PFSK-1 (cell line): ENCODE results near the gene SLC6A6.

Source experiments
- FOXP2 ChIP-seq: optimal IDR thresholded peaks from 2 replicates; pipeline ENCODE3; 2011; ENCODE audit warnings: borderline replicate concordance, control low read depth, inconsistent platforms; ENCODE audit not compliant: insufficient read depth; ENCODE audit errors: extremely low read length, extremely low read depth
- POLR2AphosphoS5 ChIP-seq: IDR thresholded peaks from 2 replicates; pipeline ENCODE4 v1.6.1; 2012; ENCODE audit warnings: low read depth, mild to moderate bottlenecking, control low read depth, low read length, moderate library complexity
- REST ChIP-seq, 2 experiments: IDR thresholded peaks; 2 replicates each; pipeline versions ENCODE4 v1.6.1 to v1.8.0; 2011 to 2012; ENCODE audit warnings: low read depth in 2 of 2, low read length in 2 of 2, control low read depth in 1 of 2, inconsistent platforms in 1 of 2, mild to moderate bottlenecking in 1 of 2, moderate library complexity in 1 of 2; ENCODE audit not compliant: insufficient read depth in 1 of 2
- SIN3A ChIP-seq: IDR thresholded peaks from 2 replicates; pipeline ENCODE4 v1.6.1; 2012; ENCODE audit warnings: mild to moderate bottlenecking, low read length, moderate library complexity, borderline replicate concordance; ENCODE audit not compliant: insufficient read depth
- TAF1 ChIP-seq: IDR thresholded peaks from 2 replicates; pipeline ENCODE4 v1.6.1; 2012; ENCODE audit warnings: low read length, control low read depth, borderline replicate concordance; ENCODE audit not compliant: insufficient read depth

SLC6A6 gene

DNA sequence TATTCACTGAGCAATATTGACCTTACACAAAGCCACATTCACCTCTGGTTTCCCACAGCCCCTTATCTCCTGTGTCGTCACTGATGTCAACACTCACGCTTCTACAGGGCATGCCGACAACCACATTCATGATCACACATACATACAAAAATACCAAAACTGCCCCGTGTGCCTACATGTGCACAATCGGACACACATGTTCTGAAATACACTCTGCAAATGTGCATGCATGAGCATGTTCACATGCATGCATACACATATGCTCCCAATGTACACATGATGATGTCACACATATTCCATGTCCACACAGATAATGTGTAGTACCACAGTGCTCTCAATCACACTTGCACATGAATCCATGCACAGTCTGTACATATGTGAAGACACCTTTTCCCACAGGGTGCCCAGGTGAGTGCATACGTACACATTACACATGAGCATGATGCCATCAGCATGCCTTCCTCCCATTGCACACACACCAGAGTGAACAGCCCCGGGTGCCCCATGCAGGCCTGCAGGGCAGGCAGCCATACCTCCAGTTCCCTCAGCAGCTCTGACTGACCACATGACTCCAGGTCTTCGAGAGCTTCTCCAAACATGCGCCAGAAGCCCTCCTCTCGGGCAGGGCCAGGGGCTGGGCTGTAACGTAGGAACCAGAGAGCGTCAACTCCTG is 100.8 kb downstream of the SLC6A6 start:
- TF ChIP-seq FOXP2 (no peak), REST (IDR thresholded peaks at IDR 0.05; ENCODE audit: insufficient read depth in 1 of 2, low read depth in 2 of 2, low read length in 2 of 2) (no peak), TAF1 (no peak), POLR2AphosphoS5 (no peak)

- TF ChIP-seq FOXP2: no peak
- no peak for TF ChIP-seq REST (IDR thresholded peaks at IDR 0.05; ENCODE audit: insufficient read depth in 1 of 2, low read depth in 2 of 2, low read length in 2 of 2)
- no peak for TF ChIP-seq SIN3A
- no peak for TF ChIP-seq TAF1
- no peak for TF ChIP-seq POLR2AphosphoS5
Measured at GRCh38 chr3:14503706-14504065, 101.3 kb downstream of the SLC6A6 start.

DNA sequence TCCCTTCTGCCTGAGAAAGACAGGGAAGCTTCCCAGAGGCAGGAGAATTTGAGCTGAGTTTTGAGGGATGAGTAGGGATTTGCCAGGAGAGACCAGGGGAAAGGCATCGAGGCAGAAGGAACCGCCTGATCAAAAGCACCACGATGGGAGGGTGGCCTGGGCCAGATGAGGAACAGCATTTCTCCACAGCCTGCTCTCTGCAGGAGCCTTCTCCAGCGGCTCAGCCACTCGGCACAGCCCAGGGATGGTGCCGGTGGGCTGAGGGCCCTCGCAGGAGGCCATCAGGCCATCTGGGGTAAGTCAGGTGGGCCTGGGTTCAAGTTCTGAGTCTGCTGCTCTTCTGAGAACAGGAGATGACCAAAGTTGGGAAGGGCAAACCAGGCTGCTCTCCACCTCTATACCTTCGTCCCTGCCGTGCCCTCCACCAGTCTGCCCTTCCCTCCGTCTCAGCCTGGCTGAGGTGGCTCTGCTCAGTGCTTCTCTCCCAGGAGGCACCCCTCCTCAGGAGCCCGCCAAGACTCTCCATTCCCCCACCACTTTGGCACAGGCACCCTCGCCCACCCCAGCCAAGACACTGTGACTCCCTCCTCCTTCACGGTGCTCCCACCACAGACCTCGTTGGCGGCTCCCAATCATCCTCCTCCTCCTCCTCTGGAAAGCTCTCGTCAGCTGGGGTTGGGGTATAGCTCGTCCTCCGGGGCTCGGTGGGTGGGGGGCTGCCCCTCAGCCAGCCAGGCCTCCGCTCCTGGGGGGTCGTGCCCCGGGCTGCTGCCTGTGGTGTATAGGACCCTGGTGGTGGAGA is 102.8 kb downstream of the SLC6A6 start:
- TF ChIP-seq REST (IDR thresholded peaks at IDR 0.05; ENCODE audit: insufficient read depth in 1 of 2, low read depth in 2 of 2, low read length in 2 of 2): no peak
- TF ChIP-seq FOXP2: no peak
- no peak for TF ChIP-seq POLR2AphosphoS5
- no peak for TF ChIP-seq TAF1
- no peak for TF ChIP-seq SIN3A

- TF ChIP-seq FOXP2: no peak
- no peak for TF ChIP-seq TAF1
- no peak for TF ChIP-seq POLR2AphosphoS5
- no peak for TF ChIP-seq REST (IDR thresholded peaks at IDR 0.05; ENCODE audit: insufficient read depth in 1 of 2, low read depth in 2 of 2, low read length in 2 of 2)
- TF ChIP-seq SIN3A: no peak
Measured at GRCh38 chr3:14505803-14506500, 103.5 kb downstream of the SLC6A6 start.
